Measurements from ENCODE around the gene LAPTM5. TPM values are rescaled to one million over a fixed set of nuclear protein-coding genes. Genes with fewer than 3 reads are reported as not detected.
A peak's percentile ranks its signal among the peaks of the same experiment; 100 is the strongest.

The LAPTM5 gene
- polyA plus RNA-seq, 4 donors: 10.5 to 58.1 (median 46.0) TPM

- no peak for FAIRE-seq
- no peak overlapping the region for H3K4me3 ChIP-seq (ENCODE audit: low read depth in 1 of 3, low read length in 3 of 3)
These were observed 5.5 kb downstream of the LAPTM5 start for GRCh38 chr1:30751830-30752650.

GRCh38 chr1:30750731-30751291, 6.8 kb downstream of the LAPTM5 start:
- no peak overlapping the region for H3K4me3 ChIP-seq (ENCODE audit: low read depth in 1 of 3, low read length in 3 of 3)

More at GRCh38 chr1:30751830-30752650, 5.5 kb downstream of the LAPTM5 start:
- Histone ChIP-seq H3K9me3 (ENCODE audit: control insufficient read depth in 2 of 2, insufficient read depth in 1 of 2, low read depth in 1 of 2, low read length in 1 of 2) (no peaks in the 10 kb centered on the region), H3K4me1 (ENCODE audit: control insufficient read depth in 3 of 3, insufficient read depth in 2 of 3, low read depth in 1 of 3, low read length in 2 of 3) (peaks cover 0 to 27% (median 0%) of the 10 kb centered on the region in 3 donors), H3K27me3 (ENCODE audit: control insufficient read depth in 3 of 3, insufficient read depth in 3 of 3, low read length in 3 of 3) (no peaks in the 10 kb centered on the region), H3K27ac (ENCODE audit: low read depth in 1 of 3, low read length in 2 of 3) (no peak overlapping the region), H3K36me3 (ENCODE audit: control insufficient read depth in 3 of 3, insufficient read depth in 2 of 3, low read depth in 1 of 3, low read length in 3 of 3) (no peaks in the 10 kb centered on the region)
- 70 to 89% (median 87%) methylated on average over 8 of the region's 8 CpGs for WGBS, 3 donors
- no peak for DNase-seq

GRCh38 chr1:30749691-30750583, 7.6 kb downstream of the LAPTM5 start:
- FAIRE-seq: no peak
- H3K27ac ChIP-seq (ENCODE audit: low read depth in 1 of 3, low read length in 2 of 3): peak overlapping the region in 2 of 3 donors; percentile 50 to 69

More at GRCh38 chr1:30750731-30751291, 6.8 kb downstream of the LAPTM5 start:
- peaks cover 0 to 38% (median 2%) of the 10 kb centered on the region in 3 donors for H3K4me1 ChIP-seq (ENCODE audit: control insufficient read depth in 3 of 3, insufficient read depth in 2 of 3, low read depth in 1 of 3, low read length in 2 of 3)
- DNase-seq (no peak), FAIRE-seq (no peak)
- peaks cover 0 to 4% (median 0%) of the 10 kb centered on the region in 3 donors for H3K36me3 ChIP-seq (ENCODE audit: control insufficient read depth in 3 of 3, insufficient read depth in 2 of 3, low read depth in 1 of 3, low read length in 3 of 3)
- WGBS, 3 donors: 59 to 69% (median 66%) methylated on average over 10 of the region's 10 CpGs
- no peaks in the 10 kb centered on the region for H3K9me3 ChIP-seq (ENCODE audit: control insufficient read depth in 2 of 2, insufficient read depth in 1 of 2, low read depth in 1 of 2, low read length in 1 of 2)
- H3K27ac ChIP-seq (ENCODE audit: low read depth in 1 of 3, low read length in 2 of 3): peak overlapping the region in 2 of 3 donors; percentile 37 to 69
- no peaks in the 10 kb centered on the region for H3K27me3 ChIP-seq (ENCODE audit: control insufficient read depth in 3 of 3, insufficient read depth in 3 of 3, low read length in 3 of 3)

GRCh38 chr1:30748699-30749401, 8.7 kb downstream of the LAPTM5 start:
- DNase-seq (no peak), FAIRE-seq (no peak)
- Histone ChIP-seq H3K36me3 (ENCODE audit: control insufficient read depth in 3 of 3, insufficient read depth in 2 of 3, low read depth in 1 of 3, low read length in 3 of 3) (peaks cover 0 to 4% (median 0%) of the 10 kb centered on the region in 3 donors), H3K4me1 (ENCODE audit: control insufficient read depth in 3 of 3, insufficient read depth in 2 of 3, low read depth in 1 of 3, low read length in 2 of 3) (peaks cover 0 to 57% (median 5%) of the 10 kb centered on the region in 3 donors), H3K27me3 (ENCODE audit: control insufficient read depth in 3 of 3, insufficient read depth in 3 of 3, low read length in 3 of 3) (no peaks in the 10 kb centered on the region), H3K27ac (ENCODE audit: low read depth in 1 of 3, low read length in 2 of 3) (peak overlapping the region in 1 of 3 donors; percentile 52), H3K9me3 (ENCODE audit: control insufficient read depth in 2 of 2, insufficient read depth in 1 of 2, low read depth in 1 of 2, low read length in 1 of 2) (no peaks in the 10 kb centered on the region), H3K4me3 (ENCODE audit: low read depth in 1 of 3, low read length in 3 of 3) (no peak overlapping the region)
- WGBS, 3 donors: 60 to 78% (median 62%) methylated on average over 16 of the region's 16 CpGs

More at GRCh38 chr1:30749691-30750583, 7.6 kb downstream of the LAPTM5 start:
- Histone ChIP-seq H3K9me3 (ENCODE audit: control insufficient read depth in 2 of 2, insufficient read depth in 1 of 2, low read depth in 1 of 2, low read length in 1 of 2) (no peaks in the 10 kb centered on the region), H3K4me3 (ENCODE audit: low read depth in 1 of 3, low read length in 3 of 3) (no peak overlapping the region), H3K4me1 (ENCODE audit: control insufficient read depth in 3 of 3, insufficient read depth in 2 of 3, low read depth in 1 of 3, low read length in 2 of 3) (peaks cover 0 to 47% (median 5%) of the 10 kb centered on the region in 3 donors), H3K27me3 (ENCODE audit: control insufficient read depth in 3 of 3, insufficient read depth in 3 of 3, low read length in 3 of 3) (no peaks in the 10 kb centered on the region), H3K36me3 (ENCODE audit: control insufficient read depth in 3 of 3, insufficient read depth in 2 of 3, low read depth in 1 of 3, low read length in 3 of 3) (peaks cover 0 to 4% (median 0%) of the 10 kb centered on the region in 3 donors)
- peak in 1 of 2 donors; percentile 29 for DNase-seq
- 67 to 79% (median 69%) methylated on average over 23 of the region's 23 CpGs for WGBS, 3 donors

- H3K27me3 ChIP-seq (ENCODE audit: control insufficient read depth in 3 of 3, insufficient read depth in 3 of 3, low read length in 3 of 3): no peaks in the 10 kb centered on the region
- peak overlapping the region in 2 of 3 donors; percentile 37 to 69 for H3K27ac ChIP-seq (ENCODE audit: low read depth in 1 of 3, low read length in 2 of 3)
- peaks cover 0 to 4% (median 0%) of the 10 kb centered on the region in 3 donors for H3K36me3 ChIP-seq (ENCODE audit: control insufficient read depth in 3 of 3, insufficient read depth in 2 of 3, low read depth in 1 of 3, low read length in 3 of 3)
- no peak overlapping the region for H3K4me3 ChIP-seq (ENCODE audit: low read depth in 1 of 3, low read length in 3 of 3)
- DNase-seq (no peak), FAIRE-seq (no peak)
- H3K4me1 ChIP-seq (ENCODE audit: control insufficient read depth in 3 of 3, insufficient read depth in 2 of 3, low read depth in 1 of 3, low read length in 2 of 3): peaks cover 0 to 61% (median 5%) of the 10 kb centered on the region in 3 donors
- WGBS, 3 donors: 51 to 55% (median 52%) methylated on average over 8 to 9 of the region's 9 CpGs
- no peaks in the 10 kb centered on the region for H3K9me3 ChIP-seq (ENCODE audit: control insufficient read depth in 2 of 2, insufficient read depth in 1 of 2, low read depth in 1 of 2, low read length in 1 of 2)
These were observed 9.4 kb downstream of the LAPTM5 start for GRCh38 chr1:30748098-30748698.

- H3K9me3 ChIP-seq (ENCODE audit: control insufficient read depth in 2 of 2, insufficient read depth in 1 of 2, low read depth in 1 of 2, low read length in 1 of 2): no peaks in the 10 kb centered on the region
- H3K4me3 ChIP-seq (ENCODE audit: low read depth in 1 of 3, low read length in 3 of 3): no peak overlapping the region
- peaks cover 0 to 4% (median 0%) of the 10 kb centered on the region in 3 donors for H3K36me3 ChIP-seq (ENCODE audit: control insufficient read depth in 3 of 3, insufficient read depth in 2 of 3, low read depth in 1 of 3, low read length in 3 of 3)
- H3K27ac ChIP-seq (ENCODE audit: low read depth in 1 of 3, low read length in 2 of 3): peak overlapping the region in 2 of 3 donors; percentile 37 to 69
- H3K4me1 ChIP-seq (ENCODE audit: control insufficient read depth in 3 of 3, insufficient read depth in 2 of 3, low read depth in 1 of 3, low read length in 2 of 3): peaks cover 0 to 57% (median 5%) of the 10 kb centered on the region in 3 donors
- DNase-seq (no peak), FAIRE-seq (no peak)
- no peaks in the 10 kb centered on the region for H3K27me3 ChIP-seq (ENCODE audit: control insufficient read depth in 3 of 3, insufficient read depth in 3 of 3, low read length in 3 of 3)
- WGBS, 3 donors: 81 to 88% (median 85%) methylated on average over 17 of the region's 17 CpGs
These were observed 10.3 kb downstream of the LAPTM5 start for GRCh38 chr1:30747033-30748008.
